Astrocyte (in vitro differentiated cells and primary cell): Measurements from ENCODE around the gene RAP1GAP.

ENCODE experiments used
- CTCF ChIP-seq: IDR thresholded peaks from 2 replicates; pipeline ENCODE4 v1.5.1; 2011; ENCODE audit warnings: low read depth, mild to moderate bottlenecking, inconsistent platforms, low read length, moderate library complexity; ENCODE audit not compliant: insufficient read depth
- EZH2 ChIP-seq: IDR thresholded peaks from 2 replicates; pipeline ENCODE4 v1.6.1; 2012; ENCODE audit warnings: mild to moderate bottlenecking, low read length, inconsistent platforms; ENCODE audit not compliant: insufficient read depth

- TF ChIP-seq CTCF, result no peak
- TF ChIP-seq EZH2, result no peak
These were observed 13.9 kb downstream of the RAP1GAP start for GRCh38 chr1:21655259-21655658.
